ENCODE data around the gene MAB21L1.

Gene MAB21L1

GRCh38 chr13:35496761-35497386 lies 20.4 kb upstream of the MAB21L1 start:
- no peak for ATAC-seq
- TF ChIP-seq OSR1 (CRISPR knock-in tag; IDR thresholded peaks at IDR 0.05) (no peak), ZNF70 (CRISPR knock-in tag; IDR thresholded peaks at IDR 0.05) (no peak), RARB (CRISPR knock-in tag; IDR thresholded peaks at IDR 0.05) (no peak), ZC3H10 (CRISPR knock-in tag; IDR thresholded peaks at IDR 0.05) (no peak), SNAI2 (CRISPR knock-in tag; IDR thresholded peaks at IDR 0.05) (no peak), ARNTL (CRISPR knock-in tag; IDR thresholded peaks at IDR 0.05; ENCODE audit: borderline replicate concordance, low read depth) (no peak), TCF4 (CRISPR knock-in tag; IDR thresholded peaks at IDR 0.05; ENCODE audit: borderline replicate concordance) (no peak), PATZ1 (CRISPR knock-in tag; IDR thresholded peaks at IDR 0.05; ENCODE audit: borderline replicate concordance) (no peak), ZFP30 (CRISPR knock-in tag; IDR thresholded peaks at IDR 0.05) (no peak), TSHZ2 (CRISPR knock-in tag; IDR thresholded peaks at IDR 0.05) (no peak), BACH2 (CRISPR knock-in tag; IDR thresholded peaks at IDR 0.05; ENCODE audit: borderline replicate concordance) (no peak), ESRRG (CRISPR knock-in tag; IDR thresholded peaks at IDR 0.05) (no peak), ZNF565 (CRISPR knock-in tag; conservative IDR thresholded peaks at IDR 0.05; ENCODE audit: low read depth) (no peak)

GRCh38 chr13:35496006-35496405 lies 19.5 kb upstream of the MAB21L1 start:
- TF ChIP-seq PATZ1 (CRISPR knock-in tag; IDR thresholded peaks at IDR 0.05; ENCODE audit: borderline replicate concordance) = no peak
- TF ChIP-seq ESRRG (CRISPR knock-in tag; IDR thresholded peaks at IDR 0.05) = no peak
- TF ChIP-seq BACH2 (CRISPR knock-in tag; IDR thresholded peaks at IDR 0.05; ENCODE audit: borderline replicate concordance) = no peak
- no peak for TF ChIP-seq PPARA (CRISPR knock-in tag; IDR thresholded peaks at IDR 0.05; ENCODE audit: borderline replicate concordance)
- TF ChIP-seq CSRNP3 (CRISPR knock-in tag; IDR thresholded peaks at IDR 0.05) = no peak
- TF ChIP-seq RARB (CRISPR knock-in tag; IDR thresholded peaks at IDR 0.05) = no peak
- TF ChIP-seq ISL1 (CRISPR knock-in tag; IDR thresholded peaks at IDR 0.05) = no peak
- no peak for TF ChIP-seq TCF4 (CRISPR knock-in tag; IDR thresholded peaks at IDR 0.05; ENCODE audit: borderline replicate concordance)
- no peak for TF ChIP-seq ZFP3 (CRISPR knock-in tag; IDR thresholded peaks at IDR 0.05)
- no peak for TF ChIP-seq GLIS3 (CRISPR knock-in tag; IDR thresholded peaks at IDR 0.05)
- no peak for TF ChIP-seq POU6F1 (CRISPR knock-in tag; IDR thresholded peaks at IDR 0.05; ENCODE audit: borderline replicate concordance, low read depth)
- TF ChIP-seq ZNF565 (CRISPR knock-in tag; conservative IDR thresholded peaks at IDR 0.05; ENCODE audit: low read depth) = no peak
- TF ChIP-seq ZNF8 (CRISPR knock-in tag; IDR thresholded peaks at IDR 0.05) = no peak
- no peak for TF ChIP-seq ZC3H10 (CRISPR knock-in tag; IDR thresholded peaks at IDR 0.05)
- no peak for TF ChIP-seq TOX (CRISPR knock-in tag; IDR thresholded peaks at IDR 0.05; ENCODE audit: borderline replicate concordance)
- no peak for TF ChIP-seq OSR1 (CRISPR knock-in tag; IDR thresholded peaks at IDR 0.05)
- TF ChIP-seq CSDC2 (CRISPR knock-in tag; IDR thresholded peaks at IDR 0.05) = no peak
- ATAC-seq = no peak

All from SK-N-SH treated with all-trans-retinoic acid at 6 μM for 48 hours (cell line).